K562 (cell line): ENCODE results near the gene ADGRG1. TPM values are rescaled to one million over a fixed set of nuclear protein-coding genes. Genes with fewer than 3 reads are reported as not detected.
A peak's percentile ranks its signal among the peaks of the same experiment; 100 is the strongest.

ENCODE experiments used
- ATAC-seq: fragments of 200-7000 bp; cut with Tn5 transposase; 3 replicates; pipeline ENCODE4 v1.9.1; 2020; ENCODE audit warnings: moderate library complexity
- BruUV-seq: library from RNA; stranded (reverse); fragments of 400-500 nt; replicated peaks from 2 replicates; lab custom pipeline; 2021; lab: Mats Ljungman, UMichigan
- CTCF ChIA-PET: fragments of 300-600 bp; formaldehyde crosslinking; extraction: SDS; loops from one replicate; lab custom pipeline; 2021; ENCODE audit warnings: low intra/inter-chr PET ratio; lab: Yijun Ruan, JAX
- POLR2A ChIA-PET: fragments of 300-600, 350-650 bp; sonication (Branson Sonifier 250); formaldehyde crosslinking; extraction: SDS; loops from one replicate; lab custom pipeline; 2021; ENCODE audit warnings: antibody characterized with exemption, inconsistent platforms; lab: Yijun Ruan, JAX
- DNase-seq, 4 experiments: peaks; one replicate each; pipeline versions ENCODE4 v3.0.0 to v3.0.0-alpha.2; 2011 to 2018; ENCODE audit warnings: low spot score in 3 of 4, mixed read lengths in 3 of 4; ENCODE audit errors: extremely low read depth in 1 of 4
- FAIRE-seq: peaks from 2 replicates; lab custom pipeline; 2011; peaks lifted over from hg19 to GRCh38; lab: Jason Lieb, UNC
- H2AFZ ChIP-seq: 2 replicates; pipeline ENCODE4 v1.6.0; 2011; ENCODE audit warnings: low read depth, low read length, control low read depth, inconsistent platforms
- H3K27ac ChIP-seq: fragments of 200-600 bp; 3 replicates; pipeline ENCODE4 v1.8.0; 2011; ENCODE audit warnings: low read depth, mild to moderate bottlenecking, control low read depth, inconsistent platforms, low read length, moderate library complexity, mixed read lengths; ENCODE audit errors: extremely low read depth
- H3K27me3 ChIP-seq, 2 experiments: fragments of 300-600 bp in 1 of 2; 2 replicates in 1 of 2; 3 replicates in 1 of 2; pipeline versions ENCODE4 v1.6.0 to v1.8.0; 2011; ENCODE audit warnings: inconsistent platforms in 2 of 2, low read length in 2 of 2, mild to moderate bottlenecking in 1 of 2, mixed read lengths in 1 of 2, moderate library complexity in 1 of 2; ENCODE audit not compliant: control insufficient read depth in 2 of 2, insufficient read depth in 2 of 2
- H3K36me3 ChIP-seq: fragments of 300-600 bp; 3 replicates; pipeline ENCODE4 v1.8.0; 2011; ENCODE audit warnings: mild to moderate bottlenecking, low read length, inconsistent platforms; ENCODE audit not compliant: control insufficient read depth, insufficient read depth
- H3K4me1 ChIP-seq, 2 experiments: fragments of 200-600 bp in 1 of 2; replicated peaks in 1 of 2; 2 replicates in 1 of 2; 3 replicates in 1 of 2; pipeline versions ENCODE4 v1.5.1 to v1.8.0; 2011; ENCODE audit warnings: inconsistent platforms in 2 of 2, low read length in 2 of 2, mild to moderate bottlenecking in 1 of 2, mixed read lengths in 1 of 2, moderate library complexity in 1 of 2; ENCODE audit not compliant: control insufficient read depth in 2 of 2, insufficient read depth in 2 of 2
- H3K4me2 ChIP-seq: 2 replicates; pipeline ENCODE4 v1.6.1; 2011; ENCODE audit warnings: low read length, control low read depth, inconsistent platforms, mixed read lengths; ENCODE audit not compliant: insufficient read depth
- H3K4me3 ChIP-seq: fragments of 200-600 bp; sonication (generic), shearing (Covaris generic); 2 replicates; pipeline ENCODE4 v1.5.1; 2016; ENCODE audit warnings: control low read depth, inconsistent platforms
- H3K79me2 ChIP-seq: fragments of 200-600 bp; 3 replicates; pipeline ENCODE4 v1.8.0; 2011; ENCODE audit warnings: low read length, inconsistent platforms; ENCODE audit not compliant: control insufficient read depth, insufficient read depth
- H3K9ac ChIP-seq, 2 experiments: 2 replicates each; pipeline versions ENCODE4 v1.6.0 to v1.6.1; 2011; ENCODE audit warnings: low read depth in 2 of 2, low read length in 2 of 2, control low read depth in 1 of 2, inconsistent platforms in 1 of 2, mild to moderate bottlenecking in 1 of 2, mixed read lengths in 1 of 2; ENCODE audit not compliant: insufficient read depth in 1 of 2
- H3K9me1 ChIP-seq: one replicate; pipeline ENCODE4 v1.6.0; 2011; ENCODE audit warnings: inconsistent platforms, mild to moderate bottlenecking, low read length, moderate library complexity; ENCODE audit not compliant: control insufficient read depth, insufficient read depth
- H3K9me3 ChIP-seq: replicated peaks from 2 replicates; pipeline ENCODE4 v1.5.1; 2011; ENCODE audit warnings: low read depth, low read length, inconsistent platforms; ENCODE audit not compliant: control insufficient read depth, insufficient read depth
- H4K20me1 ChIP-seq: replicated peaks from 2 replicates; pipeline ENCODE4 v1.6.1; 2011; ENCODE audit warnings: low read length, inconsistent platforms, mixed read lengths; ENCODE audit not compliant: control insufficient read depth, insufficient read depth
- ATF7 ChIP-seq: fragments of 450-650 bp; IDR thresholded peaks from 2 replicates; pipeline ENCODE4 v1.7.1; 2014; ENCODE audit warnings: mild to moderate bottlenecking, moderate library complexity
- C11orf30 ChIP-seq: fragments of 450-650 bp; IDR thresholded peaks from 2 replicates; pipeline ENCODE4 v1.6.1; 2016; ENCODE audit warnings: low read depth, mild to moderate bottlenecking
- CEBPG ChIP-seq, 3 experiments: fragments of 200-800 bp in 1 of 3; sonication (Bioruptor generic) in 1 of 3; sonication (generic) in 1 of 3; formaldehyde crosslinking in 1 of 3; IDR thresholded peaks in 2 of 3; conservative IDR thresholded peaks in 1 of 3; 2 replicates each; pipeline versions ENCODE4 v1.6.1 to v1.8.0; 2016 to 2022; ENCODE audit warnings: missing compliant biosample characterization in 2 of 3, missing genetic modification characterization in 2 of 3, mild to moderate bottlenecking in 1 of 3, missing genetic modification reagents in 1 of 3
- DMBX1 ChIP-seq: fragments of 250-450 bp; sonication (Bioruptor Pico); IDR thresholded peaks from 2 replicates; pipeline ENCODE4 v1.8.0; 2022; ENCODE audit warnings: inconsistent platforms, mild to moderate bottlenecking, moderate library complexity, borderline replicate concordance
- E2F1 ChIP-seq: sonication (generic); formaldehyde crosslinking; IDR thresholded peaks from 2 replicates; pipeline ENCODE4 v1.8.1; 2023; ENCODE audit warnings: mild to moderate bottlenecking, missing genetic modification reagents, moderate library complexity
- HNRNPLL ChIP-seq: fragments of 200-400 bp; formaldehyde crosslinking; IDR thresholded peaks from 2 replicates; pipeline ENCODE4 v1.6.1; 2017; ENCODE audit warnings: low read length, low read depth, mild to moderate bottlenecking; ENCODE audit not compliant: poor library complexity, severe bottlenecking
- JUN ChIP-seq, 2 experiments: sonication (generic) in 1 of 2; formaldehyde crosslinking in 1 of 2; IDR thresholded peaks; 2 replicates each; pipeline versions ENCODE4 v1.6.1 to v1.8.0; 2012 to 2022; ENCODE audit warnings: borderline replicate concordance in 2 of 2, mild to moderate bottlenecking in 2 of 2, improper control_type of control experiment in 1 of 2, low read depth in 1 of 2, low read length in 1 of 2, missing genetic modification reagents in 1 of 2
- MAFG ChIP-seq: fragments of 450-650 bp; conservative IDR thresholded peaks from 2 replicates; pipeline ENCODE4 v1.6.1; 2016; ENCODE audit warnings: missing genetic modification characterization, missing compliant biosample characterization
- MXD1 ChIP-seq: fragments of 250-450 bp; sonication (Bioruptor Pico); IDR thresholded peaks from 2 replicates; pipeline ENCODE4 v1.8.0; 2021; ENCODE audit warnings: borderline replicate concordance, mild to moderate bottlenecking, moderate library complexity; ENCODE audit not compliant: poor library complexity, severe bottlenecking
- NFATC3 ChIP-seq: fragments of 450-650 bp; IDR thresholded peaks from 2 replicates; pipeline ENCODE4 v1.6.1; 2017; ENCODE audit warnings: mild to moderate bottlenecking
- NR2C1 ChIP-seq, 2 experiments: fragments of 450-650 bp; IDR thresholded peaks; 2 replicates each; pipeline ENCODE4 v1.6.1; 2017; ENCODE audit warnings: mild to moderate bottlenecking in 2 of 2, antibody characterized with exemption in 1 of 2, inconsistent platforms in 1 of 2, missing compliant biosample characterization in 1 of 2, missing genetic modification characterization in 1 of 2
- POLR2B ChIP-seq: fragments of 450-650 bp; IDR thresholded peaks from 2 replicates; pipeline ENCODE4 v1.6.1; 2018; ENCODE audit warnings: low read depth; ENCODE audit not compliant: partially characterized antibody
- SOX6 ChIP-seq: fragments of 450-650 bp; IDR thresholded peaks from 2 replicates; pipeline ENCODE4 v1.6.1; 2014; ENCODE audit warnings: mild to moderate bottlenecking
- ZNF639 ChIP-seq, 2 experiments: fragments of 200-800 bp in 1 of 2; sonication (Bioruptor generic) in 1 of 2; sonication (generic) in 1 of 2; formaldehyde crosslinking in 1 of 2; IDR thresholded peaks in 1 of 2; conservative IDR thresholded peaks in 1 of 2; 2 replicates each; pipeline versions ENCODE4 v1.5.0 to v1.6.1; 2016 to 2020; ENCODE audit warnings: missing compliant biosample characterization in 1 of 2, missing genetic modification characterization in 1 of 2, missing genetic modification reagents in 1 of 2
- WGBS: fragments of 100-300 bp; shearing (Covaris generic); methylation state at CpG from one replicate; pipeline ENCODE4 v1.1.6; 2016; ENCODE audit warnings: low coverage, mixed read lengths; ENCODE audit not compliant: insufficient coverage; ENCODE audit errors: missing lambda C conversion rate; 5-methylcytosine and 5-hydroxymethylcytosine counted together
- in situ Hi-C: fragments of 300-500 bp; cut with MboI; formaldehyde crosslinking; loops from 4 replicates; pipeline ENCODE4 v1.15.0; 2018; ENCODE audit warnings: inconsistent platforms, mixed read lengths
- intact Hi-C: fragments of 100-400 bp; cut with micrococcal nuclease; formaldehyde crosslinking; loops from 2 replicates; pipeline ENCODE4 v1.14.2; 2022
- polyA plus RNA-seq, 8 experiments: library from polyadenylated mRNA; depleted of rRNA in 4 of 8; stranded (reverse) in 5 of 8; unstranded in 3 of 8; fragments of >200 nt; fragmentation: Nextera tagmentation in 2 of 8; fragmentation: Illumina TruSeq in 1 of 8; extraction: Ambion mirVana in 2 of 8; extraction: Trizol in 1 of 8; gene quantifications; 2 replicates each; pipeline versions ENCODE4 v1.2.1 to v1.2.3, GENCODE V29; 2011 to 2014; ENCODE audit warnings: inconsistent platforms in 1 of 8, missing spikeins in 1 of 8
- total RNA-seq, 7 experiments: library from RNA; depleted of rRNA in 6 of 7; stranded (reverse); fragments of >200 nt in 6 of 7; fragmentation: Illumina TruSeq in 2 of 7; extraction: Trizol in 2 of 7; gene quantifications; 2 replicates each; pipeline versions ENCODE4 v1.2.1 to v1.2.3, GENCODE V29; 2011 to 2021; ENCODE audit warnings: low replicate concordance in 1 of 7

Gene ADGRG1
- total and polyA plus RNA-seq, 9 of the 15 experiments (the other 6 are each of a cell fraction or from before 2014, with no cell fraction given): 0.04 to 0.31 (median 0.16) TPM; not detected in 6

GRCh38 chr16:57607676-57608461 lies 20.6 kb upstream of the ADGRG1 start:
- ATAC-seq (peak; percentile 14; the same call in 1 of the 3 replicates), DNase-seq (no peak), FAIRE-seq (no peak)
- no peak overlapping the region for H3K27ac ChIP-seq
- no peaks in the 10 kb centered on the region for H3K9me3 ChIP-seq
- peaks cover 18 to 39% of the 10 kb centered on the region in 2 experiments for H3K4me1 ChIP-seq
- H3K4me2 ChIP-seq: no peak overlapping the region
- H2AFZ ChIP-seq: peak overlapping the region; percentile 43
- 40% methylated on average over 9 of the region's 10 CpGs for WGBS
- no peak overlapping the region for H3K9ac ChIP-seq
- H3K36me3 ChIP-seq: no peaks in the 10 kb centered on the region
- no peaks in the 10 kb centered on the region for H3K9me1 ChIP-seq
- no peaks in the 10 kb centered on the region for H4K20me1 ChIP-seq
- intact Hi-C loops: no loop called here
- H3K27me3 ChIP-seq: no peaks in the 10 kb centered on the region
- in situ Hi-C loops: no loop called here
- POLR2A ChIA-PET: no interaction called here
- H3K79me2 ChIP-seq: no peaks in the 10 kb centered on the region
- no TSS peak for BruUV-seq
- CTCF ChIA-PET: no interaction called here
- H3K4me3 ChIP-seq: no peak overlapping the region
- TF ChIP-seq NFATC3 (no peak), ZNF639 (CRISPR knock-in tag; conservative IDR thresholded peaks at IDR 0.05 in 1 of 2, IDR thresholded peaks at IDR 0.05 in 1 of 2) (0 out of 4 replicates have a peak, but pooled peaks of 1 of the 2 experiments have one; percentile 37), MXD1 (no peak), JUN (IDR thresholded peaks at IDR 0.05; ENCODE audit: borderline replicate concordance, low read depth, low read length) (no peak), JUN (CRISPR knock-in tag; IDR thresholded peaks at IDR 0.05; ENCODE audit: borderline replicate concordance) (no peak), NR2C1 (IDR thresholded peaks at IDR 0.05) (no peak), NR2C1 (tag; IDR thresholded peaks at IDR 0.05) (no peak), DMBX1 (CRISPR knock-in tag) (no peak), E2F1 (CRISPR knock-in tag) (no peak), SOX6 (peak; percentile 80), MAFG (tag) (0 out of 2 replicates have a peak, but pooled peaks have one; percentile 26), ATF7 (peak; percentile 30; the same call in 1 of the 2 replicates), HNRNPLL (no peak), CEBPG (CRISPR knock-in tag; IDR thresholded peaks at IDR 0.05) (peak; percentile 85), CEBPG (tag; conservative IDR thresholded peaks at IDR 0.05 in 1 of 2, IDR thresholded peaks at IDR 0.05 in 1 of 2) (peak; percentile 90 to 91), POLR2B (no peak), C11orf30 (peak; percentile 74)
